AG04449 (cell line): Measurements from ENCODE around the gene TCP11L2.

Experiments used
- CTCF ChIA-PET: fragments of 350-600 bp; formaldehyde crosslinking; extraction: SDS; loops from one replicate; lab custom pipeline; 2021; ENCODE audit warnings: antibody characterized with exemption; lab: Yijun Ruan, JAX
- POLR2A ChIA-PET: fragments of 400-600, 350-600 bp; formaldehyde crosslinking; extraction: SDS; loops from one replicate; lab custom pipeline; 2020; ENCODE audit warnings: antibody characterized with exemption, inconsistent platforms; lab: Yijun Ruan, JAX
- DNase-seq: peaks from one replicate; pipeline ENCODE4 v3.0.0-alpha.2; 2010; ENCODE audit warnings: low read depth, low spot score
- H3K4me3 ChIP-seq: 2 replicates; pipeline ENCODE4 v1.5.1; 2011; ENCODE audit warnings: low read depth, mild to moderate bottlenecking, control low read depth, low read length
- CTCF ChIP-seq: IDR thresholded peaks from one replicate; pipeline ENCODE4 v1.5.1; 2011; ENCODE audit warnings: mild to moderate bottlenecking, moderate library complexity, low read length, control low read depth, inconsistent platforms; ENCODE audit not compliant: insufficient read depth; ENCODE audit errors: missing control alignments

The TCP11L2 gene

GRCh38 chr12:106258935-106259334, 43.6 kb upstream of the TCP11L2 start:
- no peak for DNase-seq
- no peak for TF ChIP-seq CTCF
- no peak overlapping the region for H3K4me3 ChIP-seq
- ChIA-PET CTCF (interaction anchor here (1.3 to 1.6 kb wide), 3 partner anchors 10 to 32 kb away, joined by 3 to 6 read pairs (median 3); no protein-coding TSS in a partner anchor), POLR2A (interaction anchor here (1.3 kb wide), 1 partner anchor 11 kb away, joined by 4 read pairs; the partner anchor contains the start of gene CKAP4)

DNA sequence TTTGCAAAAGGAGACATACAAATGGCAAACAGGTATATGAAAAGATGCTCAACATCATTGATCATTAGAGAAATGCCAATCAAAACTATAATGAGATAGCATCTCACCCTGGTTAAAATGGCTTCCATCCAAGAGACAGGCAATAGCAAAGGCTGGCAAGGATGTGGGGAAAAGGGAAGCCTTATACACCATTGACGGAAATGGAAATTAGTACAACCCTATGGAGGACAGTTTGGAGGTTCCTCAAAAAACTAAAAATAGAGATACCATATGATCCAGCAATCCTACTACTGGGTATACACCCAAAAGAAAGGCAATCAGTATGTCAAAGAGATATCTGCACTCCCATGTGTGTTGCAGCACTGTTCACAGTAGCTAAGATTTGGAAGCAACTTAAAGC, 37.4 kb upstream of the TCP11L2 start:
- TF ChIP-seq CTCF = no peak
- no peak overlapping the region for H3K4me3 ChIP-seq
- no peak for DNase-seq
- POLR2A ChIA-PET = no interaction called here
- CTCF ChIA-PET = interaction anchor here (1.4 kb wide), 1 partner anchor 17 kb away, joined by 4 read pairs; no protein-coding TSS in a partner anchor

DNA sequence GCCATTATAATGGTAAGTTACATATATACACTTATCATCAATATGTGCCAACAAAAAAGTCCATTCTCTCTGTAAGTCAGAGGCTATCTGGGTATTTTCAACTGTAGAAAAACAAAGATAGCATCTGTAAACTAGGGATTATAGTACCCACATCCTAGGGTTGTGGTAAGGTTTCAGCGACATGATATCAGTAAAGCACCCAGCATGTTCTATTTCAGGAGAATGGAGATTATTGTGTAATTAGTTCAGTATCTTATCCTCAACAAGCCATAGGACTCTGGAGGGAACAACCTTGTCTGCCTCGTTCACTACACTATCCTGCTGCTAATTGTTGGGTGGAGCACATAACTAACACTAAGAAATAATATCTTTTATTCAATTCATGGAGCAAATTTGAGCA, 35.0 kb upstream of the TCP11L2 start:
- DNase-seq = no peak
- TF ChIP-seq CTCF = no peak
- POLR2A ChIA-PET = no interaction called here
- no peak overlapping the region for H3K4me3 ChIP-seq
- CTCF ChIA-PET = interaction anchor here (1.3 to 2.4 kb wide), 2 partner anchors 15 to 18 kb away, joined by 3 to 7 read pairs; no protein-coding TSS in a partner anchor

DNA sequence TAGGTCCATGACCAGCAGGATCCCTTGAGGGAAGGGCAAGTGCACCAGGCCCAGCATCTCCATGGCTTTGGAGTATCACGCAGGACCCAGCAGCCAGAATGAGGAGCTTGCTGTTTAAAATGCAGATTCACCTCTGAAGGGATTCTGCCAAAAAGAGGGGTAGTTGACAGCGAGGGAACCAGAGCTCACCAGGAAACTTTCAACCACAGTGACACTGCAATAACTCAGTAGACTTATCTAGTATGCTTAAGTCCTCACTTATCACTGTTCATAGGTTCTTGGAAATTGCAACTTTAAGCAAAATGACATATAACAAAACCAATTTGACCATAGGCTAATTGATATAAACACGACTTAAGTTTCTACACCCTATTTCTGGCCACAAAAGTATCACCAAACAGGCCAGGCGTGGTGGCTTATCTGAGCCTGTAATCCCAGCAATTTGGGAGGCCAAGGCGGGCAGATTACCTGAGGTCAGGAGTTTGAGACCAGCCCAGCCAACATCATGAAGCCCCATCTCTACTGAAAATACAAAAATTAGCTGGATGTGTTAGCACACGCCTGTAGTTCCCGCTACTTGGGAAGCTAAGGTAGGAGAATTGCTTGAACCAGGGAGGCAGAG, 33.3 kb upstream of the TCP11L2 start:
- POLR2A ChIA-PET = no interaction called here
- no peak for TF ChIP-seq CTCF
- CTCF ChIA-PET = interaction anchor here (1.1 to 2.4 kb wide), 4 partner anchors 10 to 17 kb away, joined by 3 to 7 read pairs (median 4); no protein-coding TSS in a partner anchor
- DNase-seq = no peak
- no peak overlapping the region for H3K4me3 ChIP-seq

GRCh38 chr12:106271575-106272505, 30.7 kb upstream of the TCP11L2 start:
- DNase-seq = no peak
- TF ChIP-seq CTCF = no peak
- ChIA-PET POLR2A (no interaction called here), CTCF (interaction anchor here (0.7 to 3.2 kb wide), 5 partner anchors 8 to 106 kb away, joined by 3 to 15 read pairs (median 4); no protein-coding TSS in a partner anchor)
- no peak overlapping the region for H3K4me3 ChIP-seq

- ChIA-PET POLR2A (no interaction called here), CTCF (interaction anchor here (2.5 to 3.2 kb wide), 2 partner anchors 9 to 11 kb away, joined by 6 to 15 read pairs; no protein-coding TSS in a partner anchor)
Observed at GRCh38 chr12:106273491-106273890, 29.0 kb upstream of the TCP11L2 start.

More at GRCh38 chr12:106273491-106273890, 29.0 kb upstream of the TCP11L2 start:
- TF ChIP-seq CTCF = no peak
- DNase-seq = no peak
- H3K4me3 ChIP-seq = no peak overlapping the region
